Small intestine (tissue), 7 donors: Measurements from ENCODE around the gene TPST2. TPM values are rescaled to one million over a fixed set of nuclear protein-coding genes. Genes with fewer than 3 reads are reported as not detected.
"Not testable (repeated sequence)": the region's sequence is repeated elsewhere in the genome, so short reads cannot be mapped to it uniquely, and the experiment has no call there.

Experiments
- DNase-seq, 2 donors: peaks; one replicate each; pipeline versions ENCODE4 v3.0.0 to v3.0.0-alpha.2; 2013
- FAIRE-seq: peaks from 2 replicates; lab custom pipeline; 2012; peaks lifted over from hg19 to GRCh38; lab: Jason Lieb, UNC
- H3K27ac ChIP-seq, 3 donors: one replicate each; pipeline ENCODE4 v1.5.1; 2013; ENCODE audit warnings: low read length in 2 of 3, mild to moderate bottlenecking in 2 of 3, control low read depth in 1 of 3, inconsistent platforms in 1 of 3, low read depth in 1 of 3, moderate library complexity in 1 of 3
- H3K27me3 ChIP-seq, 3 donors: one replicate each; pipeline ENCODE4 v1.6.1; 2013; ENCODE audit warnings: low read length in 3 of 3, inconsistent platforms in 1 of 3; ENCODE audit not compliant: control insufficient read depth in 3 of 3, insufficient read depth in 3 of 3
- H3K36me3 ChIP-seq, 3 donors: one replicate each; pipeline ENCODE4 v1.6.1; 2013; ENCODE audit warnings: low read length in 3 of 3, inconsistent platforms in 1 of 3, low read depth in 1 of 3, mild to moderate bottlenecking in 1 of 3, moderate library complexity in 1 of 3; ENCODE audit not compliant: control insufficient read depth in 3 of 3, insufficient read depth in 2 of 3
- H3K4me1 ChIP-seq, 3 donors: one replicate each; pipeline ENCODE4 v1.6.1; 2013; ENCODE audit warnings: low read length in 2 of 3, inconsistent platforms in 1 of 3, low read depth in 1 of 3, mild to moderate bottlenecking in 1 of 3, moderate library complexity in 1 of 3; ENCODE audit not compliant: control insufficient read depth in 3 of 3, insufficient read depth in 2 of 3
- H3K4me3 ChIP-seq, 3 donors: one replicate each; pipeline ENCODE4 v1.5.1; 2013; ENCODE audit warnings: low read length in 3 of 3, control low read depth in 1 of 3, inconsistent platforms in 1 of 3, low read depth in 1 of 3, mild to moderate bottlenecking in 1 of 3, moderate library complexity in 1 of 3
- H3K9me3 ChIP-seq, 2 donors: one replicate each; pipeline ENCODE4 v1.6.1; 2013; ENCODE audit warnings: low read depth in 1 of 2, low read length in 1 of 2; ENCODE audit not compliant: control insufficient read depth in 2 of 2, insufficient read depth in 1 of 2
- WGBS, 3 donors: extraction: QIAGEN DNeasy Blood & Tissue Kit; methylation state at CpG; one replicate each; pipeline ENCODE4 v1.1.7; 2013; 5-methylcytosine and 5-hydroxymethylcytosine counted together
- polyA plus RNA-seq, 4 donors: library from polyadenylated mRNA; stranded (reverse) in 3 of 4; unstranded in 1 of 4; fragments of 200-250 nt in 3 of 4; fragments of 120-200 nt in 1 of 4; gene quantifications; one replicate each; pipeline versions ENCODE4 v1.2.1 to v1.2.3, GENCODE V29; 2013
- donor health status: healthy with polysubstance abuse.
- donor health status: control.
- donor health status: control.
- donor health status: Bipolar disorder and iron deficiency.
- donor health status: healthy.

The TPST2 gene
- polyA plus RNA-seq, 4 donors, result 6.3 to 29.2 (median 16.6) TPM

DNA sequence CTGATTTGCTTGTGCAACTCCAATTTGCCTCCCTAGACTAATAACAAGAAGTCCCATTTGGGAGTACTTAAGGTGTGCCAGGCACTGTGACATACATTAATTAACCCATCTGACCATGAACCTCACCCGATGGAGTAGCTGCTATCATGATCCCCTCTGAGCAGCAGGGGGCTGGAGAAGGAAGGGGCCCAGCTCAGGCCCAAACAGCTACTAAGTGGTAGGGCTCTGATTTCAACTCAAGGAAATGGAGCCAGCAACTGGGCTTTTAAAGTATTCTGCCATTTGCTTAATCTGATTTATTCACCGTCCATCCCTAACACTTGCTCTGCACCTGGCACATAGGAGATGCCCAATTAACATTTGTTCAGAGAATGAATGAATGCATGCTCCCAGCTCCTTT lies 26.7 kb upstream of the TPST2 start:
- Histone ChIP-seq H3K27ac (no peak overlapping the region), H3K4me1 (no peaks in the 10 kb centered on the region), H3K9me3 (no peaks in the 10 kb centered on the region), H3K36me3 (no peaks in the 10 kb centered on the region), H3K4me3 (no peak overlapping the region), H3K27me3 (peaks cover 0 to 10% (median 0%) of the 10 kb centered on the region in 3 donors)
- DNase-seq (no peak), FAIRE-seq (no peak)
- WGBS, 3 donors, result 71 to 80% (median 75%) methylated on average over 2 of the region's 2 CpGs

GRCh38 chr22:26615830-26616435 lies 26.0 kb upstream of the TPST2 start:
- FAIRE-seq (no peak), DNase-seq (no peak)
- Histone ChIP-seq H3K27me3 (peaks cover 0 to 10% (median 0%) of the 10 kb centered on the region in 3 donors), H3K9me3 (no peaks in the 10 kb centered on the region), H3K4me3 (no peak overlapping the region), H3K27ac (peak overlapping the region in 1 of 3 donors; percentile 37), H3K36me3 (no peaks in the 10 kb centered on the region), H3K4me1 (no peaks in the 10 kb centered on the region)
- WGBS, 3 donors, result 82 to 92% (median 87%) methylated on average over 8 to 11 of the region's 11 CpGs

DNA sequence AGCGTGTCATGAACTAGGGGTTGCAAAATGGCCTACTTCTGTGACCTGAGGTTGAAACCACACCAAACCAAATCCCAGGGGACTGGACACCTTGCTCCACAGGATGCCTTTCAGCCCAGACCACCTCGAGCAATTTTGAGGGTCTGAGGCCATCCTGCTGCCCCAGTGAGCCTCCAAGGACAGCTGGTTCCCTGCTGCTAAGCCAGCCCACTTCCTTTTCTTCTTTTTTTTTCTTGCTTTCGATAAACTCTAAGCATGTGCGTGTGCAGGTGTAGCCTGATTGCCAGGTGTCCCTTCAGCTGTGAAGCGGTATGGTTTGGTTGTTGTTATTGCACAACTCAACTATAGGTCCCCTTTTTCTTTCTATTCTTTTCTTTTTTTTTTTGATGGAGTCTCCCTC lies 25.2 kb upstream of the TPST2 start:
- 23 to 40% (median 31%) methylated on average over 5 of the region's 5 CpGs for WGBS, 3 donors
- Histone ChIP-seq H3K4me3 (no peak overlapping the region), H3K36me3 (no peaks in the 10 kb centered on the region), H3K27me3 (peaks cover 0 to 10% (median 0%) of the 10 kb centered on the region in 3 donors), H3K9me3 (no peaks in the 10 kb centered on the region), H3K4me1 (no peaks in the 10 kb centered on the region), H3K27ac (peak overlapping the region in 1 of 3 donors; percentile 7)
- DNase-seq, result no peak
- no peak for FAIRE-seq

GRCh38 chr22:26614322-26614721 lies 24.4 kb upstream of the TPST2 start:
- 63 to 81% (median 81%) methylated on average over 14 of the region's 14 CpGs for WGBS, 3 donors
- no peaks in the 10 kb centered on the region for H3K9me3 ChIP-seq
- H3K4me1 ChIP-seq, result no peaks in the 10 kb centered on the region
- H3K27me3 ChIP-seq, result peaks cover 0 to 10% (median 0%) of the 10 kb centered on the region in 3 donors
- H3K4me3 ChIP-seq, result no peak overlapping the region
- no peak for FAIRE-seq
- no peak for DNase-seq
- H3K27ac ChIP-seq, result no peak overlapping the region
- no peaks in the 10 kb centered on the region for H3K36me3 ChIP-seq

GRCh38 chr22:26613753-26614152 lies 23.8 kb upstream of the TPST2 start:
- not testable (repeated sequence) for H3K36me3 ChIP-seq, H3K27ac ChIP-seq, H3K4me1 ChIP-seq, H3K4me3 ChIP-seq, FAIRE-seq, H3K27me3 ChIP-seq, H3K9me3 ChIP-seq, DNase-seq
- WGBS, 3 donors, result 40 to 52% (median 41%) methylated on average over 9 to 10 of the region's 10 CpGs

GRCh38 chr22:26612652-26613051 lies 22.7 kb upstream of the TPST2 start:
- Histone ChIP-seq H3K36me3 (no peaks in the 10 kb centered on the region), H3K4me1 (no peaks in the 10 kb centered on the region), H3K27ac (no peak overlapping the region), H3K27me3 (peaks cover 0 to 10% (median 0%) of the 10 kb centered on the region in 3 donors), H3K9me3 (no peaks in the 10 kb centered on the region), H3K4me3 (no peak overlapping the region)
- DNase-seq (no peak), FAIRE-seq (no peak)
- 86 to 94% (median 88%) methylated on average over 4 of the region's 4 CpGs for WGBS, 3 donors

DNA sequence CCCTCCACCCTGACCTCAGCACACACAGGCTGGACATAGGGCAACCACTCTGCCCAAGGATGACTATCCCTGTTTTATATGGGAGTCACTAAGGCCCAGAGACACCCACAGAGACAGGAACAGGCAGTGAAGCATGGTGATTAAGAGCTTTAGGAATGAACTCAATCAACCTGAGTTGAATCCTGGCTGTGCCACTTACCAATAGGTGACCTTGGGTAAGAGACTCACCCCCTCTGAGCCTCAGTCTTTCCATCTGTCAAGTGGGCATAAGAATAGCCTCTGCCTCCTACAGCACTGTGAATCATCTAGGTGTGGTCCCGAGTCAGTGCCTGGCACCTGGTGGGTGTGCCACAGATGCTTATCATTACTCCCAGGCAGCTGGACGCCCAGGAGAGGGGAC lies 21.1 kb upstream of the TPST2 start:
- DNase-seq (no peak), FAIRE-seq (no peak)
- no peaks in the 10 kb centered on the region for H3K4me1 ChIP-seq
- H3K36me3 ChIP-seq, result no peaks in the 10 kb centered on the region
- 0 to 68% (median 53%) methylated on average over 2 of the region's 2 CpGs for WGBS, 3 donors
- no peak overlapping the region for H3K4me3 ChIP-seq
- H3K27ac ChIP-seq, result peak overlapping the region in 1 of 3 donors; percentile 35
- peaks cover 0 to 10% (median 0%) of the 10 kb centered on the region in 3 donors for H3K27me3 ChIP-seq
- H3K9me3 ChIP-seq, result no peaks in the 10 kb centered on the region

DNA sequence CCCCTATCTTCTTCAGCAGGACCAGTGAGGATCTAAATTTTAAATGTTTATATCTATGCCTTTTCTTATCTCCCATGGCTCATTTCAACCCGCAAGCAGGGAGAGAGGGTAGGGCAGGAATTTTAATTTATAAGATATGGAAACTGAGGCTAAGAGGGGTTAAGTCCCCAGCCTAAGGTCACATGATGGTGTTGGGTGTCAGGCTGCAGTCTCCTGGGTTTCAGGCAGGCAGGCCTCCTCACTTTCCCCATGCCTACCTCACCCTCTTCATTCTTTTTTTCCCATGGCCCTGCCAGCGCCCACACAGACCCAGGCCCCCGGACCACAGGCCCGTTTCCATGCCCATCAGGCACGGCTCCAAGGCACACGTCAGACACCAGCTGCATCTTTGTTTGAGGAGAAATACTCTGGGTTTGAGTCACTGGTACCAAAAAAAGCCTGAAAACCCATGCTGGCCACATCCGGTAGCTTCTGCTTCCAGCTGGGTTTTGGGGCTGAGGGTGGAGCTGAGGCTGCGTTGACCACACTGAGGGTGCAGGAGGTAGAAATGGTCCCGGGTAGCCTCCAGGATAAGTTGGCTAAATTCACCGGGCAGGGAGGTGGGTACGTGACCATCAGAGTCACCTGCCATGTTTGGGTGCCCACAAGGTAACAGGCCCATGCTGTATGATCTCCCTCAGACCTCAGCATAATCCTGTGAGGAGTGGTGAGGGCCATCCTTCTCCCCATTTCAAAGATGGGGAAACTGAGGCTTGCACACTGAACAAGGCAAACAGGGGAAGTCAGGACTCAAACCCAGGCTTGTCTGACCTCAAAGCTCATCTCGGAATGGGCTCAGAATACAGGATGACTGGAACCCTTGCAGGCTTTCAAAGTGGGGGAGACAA lies 20.4 kb upstream of the TPST2 start:
- Histone ChIP-seq H3K4me1 (no peaks in the 10 kb centered on the region), H3K36me3 (no peaks in the 10 kb centered on the region), H3K27ac (peak overlapping the region in 1 of 3 donors; percentile 71), H3K27me3 (peaks cover 0 to 10% (median 0%) of the 10 kb centered on the region in 3 donors), H3K4me3 (no peak overlapping the region), H3K9me3 (no peaks in the 10 kb centered on the region)
- WGBS, 3 donors, result 62 to 76% (median 63%) methylated on average over 12 of the region's 12 CpGs
- peak in 1 of 2 donors; percentile 15 for DNase-seq
- FAIRE-seq, result no peak
